Activated CD8-positive, alpha-beta memory T cell treated with anti-CD3 and anti-CD28 coated beads, Interleukin-2, amount 10 ng/mL, durations not matched to agents 7 days and 5 days (primary cell): ENCODE data around the gene CAMK2A. TPM values are rescaled to one million over a fixed set of nuclear protein-coding genes. Genes with fewer than 3 reads are reported as not detected.

Source experiments
- ATAC-seq: fragments of 150-1000 bp; cut with Tn5 transposase; one replicate; pipeline ENCODE4 v1.10.0; 2021; ENCODE audit warnings: moderate library complexity
- CTCF ChIA-PET: fragments of 350-600 bp; sonication (Branson Sonifier 250); formaldehyde crosslinking; loops from one replicate; lab custom pipeline; 2021; ENCODE audit warnings: antibody characterized with exemption; lab: Charles Lee
- DNase-seq: peaks from one replicate; pipeline ENCODE4 v3.0.0-alpha.2; 2020
- H3K27ac Mint-ChIP-seq: one replicate; pipeline ENCODE4 v1.8.0; 2021; ENCODE audit warnings: mild to moderate bottlenecking, mixed read lengths
- H3K27me3 Mint-ChIP-seq: one replicate; pipeline ENCODE4 v1.8.0; 2021; ENCODE audit warnings: mixed read lengths
- H3K36me3 Mint-ChIP-seq: one replicate; pipeline ENCODE4 v1.8.0; 2021; ENCODE audit warnings: mild to moderate bottlenecking, mixed read lengths
- H3K4me1 Mint-ChIP-seq: one replicate; pipeline ENCODE4 v1.8.0; 2021; ENCODE audit warnings: mixed read lengths
- H3K4me3 Mint-ChIP-seq: one replicate; pipeline ENCODE4 v1.8.0; 2021; ENCODE audit warnings: mild to moderate bottlenecking, moderate library complexity, mixed read lengths
- H3K9me3 Mint-ChIP-seq: one replicate; pipeline ENCODE4 v1.8.0; 2022; ENCODE audit warnings: low read depth, mixed read lengths
- total RNA-seq, 2 experiments: library from RNA; stranded (reverse); gene quantifications; one replicate each; pipeline ENCODE4 v1.2.3, GENCODE V29; 2021

Gene CAMK2A
- total RNA-seq, 2 experiments from 2014 or later = not detected

GRCh38 chr5:150293091-150293941 is 3.7 kb upstream of the CAMK2A start:
- H3K4me3 Mint-ChIP-seq = no peak overlapping the region
- DNase-seq = no peak
- no peak for ATAC-seq
- CTCF ChIA-PET = no interaction called here
- no peaks in the 10 kb centered on the region for H3K36me3 Mint-ChIP-seq
- no peaks in the 10 kb centered on the region for H3K9me3 Mint-ChIP-seq
- H3K27ac Mint-ChIP-seq = no peak overlapping the region
- no peaks in the 10 kb centered on the region for H3K4me1 Mint-ChIP-seq
- peaks cover 15% of the 10 kb centered on the region for H3K27me3 Mint-ChIP-seq

DNA sequence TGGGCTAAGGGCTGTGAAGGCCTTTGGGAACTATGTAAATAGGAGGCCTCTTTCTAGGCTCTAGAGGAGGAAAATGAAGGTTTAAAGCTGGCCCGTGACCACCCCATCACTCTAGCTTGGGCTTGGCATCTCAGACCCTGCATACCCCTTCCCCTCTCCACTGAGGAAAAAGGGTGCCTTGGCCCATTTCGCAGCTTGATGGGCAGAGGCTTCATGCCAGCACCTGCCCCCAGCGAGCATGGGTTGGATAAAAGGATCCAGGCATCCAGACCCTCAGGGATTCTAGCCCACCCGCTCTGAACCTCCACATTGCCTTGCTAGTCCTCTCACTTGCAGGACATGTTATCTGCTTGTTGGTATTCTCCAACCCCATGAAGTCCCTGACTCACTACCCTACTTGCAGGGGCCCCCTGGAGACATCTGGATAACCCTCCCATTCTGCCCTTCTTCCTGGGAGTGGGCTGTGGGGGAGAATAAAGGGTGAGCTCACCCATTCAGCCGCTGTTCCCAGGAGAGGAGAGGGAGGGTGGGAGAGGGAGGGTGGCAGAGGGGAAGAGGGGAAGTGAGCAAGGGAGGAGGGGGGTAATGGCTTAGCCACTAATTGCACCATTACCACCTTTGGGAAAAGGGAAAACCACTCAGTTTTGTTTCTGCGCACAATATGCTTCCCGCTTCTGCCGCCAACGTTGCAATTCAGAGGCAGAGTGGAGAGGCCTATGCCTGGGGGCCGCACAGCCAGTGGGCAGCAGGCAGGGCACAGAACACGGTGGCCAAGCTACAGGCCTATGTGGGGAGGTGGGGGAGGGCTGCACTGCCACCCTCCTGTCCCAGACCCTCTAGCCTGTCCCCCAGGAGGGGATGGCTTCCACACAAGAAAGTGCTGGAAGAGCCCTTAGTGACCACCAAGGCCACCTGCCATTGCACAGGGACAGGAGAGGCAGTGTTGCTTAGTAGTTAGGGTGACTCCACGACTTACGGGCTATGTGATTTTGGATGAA is 2.1 kb upstream of the CAMK2A start:
- Mint-ChIP-seq H3K27ac (no peak overlapping the region), H3K27me3 (peaks cover 16% of the 10 kb centered on the region), H3K36me3 (no peaks in the 10 kb centered on the region), H3K9me3 (no peaks in the 10 kb centered on the region), H3K4me1 (no peaks in the 10 kb centered on the region), H3K4me3 (no peak overlapping the region)
- ATAC-seq = no peak
- DNase-seq = no peak
- CTCF ChIA-PET = no interaction called here

GRCh38 chr5:150288791-150289190 is 782 bp downstream of the CAMK2A start:
- peaks cover 17% of the 10 kb centered on the region for H3K27me3 Mint-ChIP-seq
- H3K4me1 Mint-ChIP-seq = no peaks in the 10 kb centered on the region
- no peak overlapping the region for H3K27ac Mint-ChIP-seq
- H3K9me3 Mint-ChIP-seq = no peaks in the 10 kb centered on the region
- H3K36me3 Mint-ChIP-seq = no peaks in the 10 kb centered on the region
- no peak for DNase-seq
- H3K4me3 Mint-ChIP-seq = no peak overlapping the region
- CTCF ChIA-PET = no interaction called here
- ATAC-seq = no peak

DNA sequence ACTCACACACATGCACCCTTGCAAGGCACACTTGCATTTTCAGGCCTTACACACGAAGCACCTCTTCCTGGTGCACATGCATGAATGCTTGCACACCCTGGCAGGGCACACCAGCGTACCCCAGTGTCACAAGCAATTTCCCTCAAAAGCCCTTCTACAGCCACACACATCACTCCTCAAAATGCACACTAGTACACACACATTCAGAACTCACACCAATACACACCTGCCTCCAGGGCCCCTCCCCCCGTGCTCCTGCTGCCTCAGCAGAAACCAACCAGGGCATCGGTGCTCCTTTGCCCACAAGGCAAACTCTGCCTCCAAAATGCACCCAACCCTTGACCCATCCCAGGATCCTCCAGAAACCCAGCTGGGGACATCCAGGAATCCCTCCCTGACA is 1.2 kb downstream of the CAMK2A start:
- no peaks in the 10 kb centered on the region for H3K4me1 Mint-ChIP-seq
- CTCF ChIA-PET = interaction anchor here (2.0 kb wide), 1 partner anchor 61 kb away, joined by 6 read pairs; no protein-coding TSS in a partner anchor
- no peak overlapping the region for H3K4me3 Mint-ChIP-seq
- ATAC-seq = no peak
- no peaks in the 10 kb centered on the region for H3K9me3 Mint-ChIP-seq
- H3K27ac Mint-ChIP-seq = no peak overlapping the region
- peaks cover 19% of the 10 kb centered on the region for H3K27me3 Mint-ChIP-seq
- H3K36me3 Mint-ChIP-seq = no peaks in the 10 kb centered on the region
- DNase-seq = no peak

DNA sequence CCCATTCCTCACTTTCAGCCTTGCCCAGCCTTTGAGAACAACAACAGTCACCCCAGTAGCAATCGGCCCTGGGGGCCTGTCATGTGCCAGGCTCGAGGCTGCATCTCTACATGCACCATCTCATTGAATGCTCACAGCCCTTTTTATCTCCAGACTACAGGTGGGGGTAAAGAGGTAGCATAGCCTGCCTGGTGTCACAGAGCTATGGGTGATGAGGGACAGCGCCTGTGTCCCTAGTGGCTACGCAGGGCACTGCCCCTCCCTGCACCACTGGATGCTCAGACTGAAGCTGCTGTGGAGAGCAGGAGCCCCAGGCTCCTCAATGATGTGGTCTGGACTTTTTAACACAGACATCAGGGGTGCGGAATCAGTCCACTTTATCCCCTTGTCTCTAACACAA is 2.8 kb downstream of the CAMK2A start:
- ATAC-seq (peak; percentile 52), DNase-seq (no peak)
- no peak overlapping the region for H3K27ac Mint-ChIP-seq
- no peaks in the 10 kb centered on the region for H3K36me3 Mint-ChIP-seq
- no peaks in the 10 kb centered on the region for H3K9me3 Mint-ChIP-seq
- CTCF ChIA-PET = interaction anchor here (2.0 kb wide), 1 partner anchor 63 kb away, joined by 6 read pairs; no protein-coding TSS in a partner anchor
- peaks cover 17% of the 10 kb centered on the region for H3K27me3 Mint-ChIP-seq
- H3K4me1 Mint-ChIP-seq = no peaks in the 10 kb centered on the region
- no peak overlapping the region for H3K4me3 Mint-ChIP-seq

GRCh38 chr5:150285114-150285513 is 4.5 kb downstream of the CAMK2A start:
- no peak overlapping the region for H3K27ac Mint-ChIP-seq
- no peaks in the 10 kb centered on the region for H3K36me3 Mint-ChIP-seq
- H3K4me1 Mint-ChIP-seq = no peaks in the 10 kb centered on the region
- CTCF ChIA-PET = no interaction called here
- DNase-seq (no peak), ATAC-seq (no peak)
- H3K9me3 Mint-ChIP-seq = no peaks in the 10 kb centered on the region
- H3K4me3 Mint-ChIP-seq = no peak overlapping the region
- peaks cover 25% of the 10 kb centered on the region for H3K27me3 Mint-ChIP-seq

- Mint-ChIP-seq H3K36me3 (no peaks in the 10 kb centered on the region), H3K4me3 (no peak overlapping the region), H3K27me3 (peaks cover 24% of the 10 kb centered on the region), H3K4me1 (no peaks in the 10 kb centered on the region), H3K9me3 (no peaks in the 10 kb centered on the region), H3K27ac (no peak overlapping the region)
- no peak for DNase-seq
- CTCF ChIA-PET = no interaction called here
- ATAC-seq = no peak
These were observed 5.3 kb downstream of the CAMK2A start for GRCh38 chr5:150284311-150284710.

GRCh38 chr5:150283904-150284303 is 5.7 kb downstream of the CAMK2A start:
- no peaks in the 10 kb centered on the region for H3K9me3 Mint-ChIP-seq
- H3K27me3 Mint-ChIP-seq = peaks cover 24% of the 10 kb centered on the region
- H3K4me3 Mint-ChIP-seq = no peak overlapping the region
- H3K4me1 Mint-ChIP-seq = no peaks in the 10 kb centered on the region
- H3K36me3 Mint-ChIP-seq = no peaks in the 10 kb centered on the region
- CTCF ChIA-PET = no interaction called here
- DNase-seq = no peak
- ATAC-seq = no peak
- H3K27ac Mint-ChIP-seq = no peak overlapping the region

DNA sequence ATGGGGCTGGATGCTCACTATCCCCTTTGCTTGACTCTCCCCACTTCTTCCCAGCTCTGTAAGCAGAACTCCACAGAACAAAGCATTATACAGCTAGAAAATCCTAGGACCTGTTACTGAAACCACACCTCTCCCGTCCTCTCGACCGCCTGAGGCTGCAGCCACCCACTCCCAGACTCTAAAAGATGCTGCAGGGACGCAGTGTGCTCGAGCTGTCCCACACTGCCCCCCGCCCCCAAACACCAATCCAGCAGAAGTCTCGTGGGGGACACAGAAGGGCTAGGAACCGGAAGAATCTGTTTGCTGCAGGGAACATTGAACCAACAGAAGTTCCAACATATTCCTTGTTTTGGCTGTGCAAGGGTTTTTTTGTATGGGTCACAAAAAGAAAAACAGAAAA is 7.6 kb downstream of the CAMK2A start:
- H3K4me3 Mint-ChIP-seq = no peak overlapping the region
- CTCF ChIA-PET = no interaction called here

DNA sequence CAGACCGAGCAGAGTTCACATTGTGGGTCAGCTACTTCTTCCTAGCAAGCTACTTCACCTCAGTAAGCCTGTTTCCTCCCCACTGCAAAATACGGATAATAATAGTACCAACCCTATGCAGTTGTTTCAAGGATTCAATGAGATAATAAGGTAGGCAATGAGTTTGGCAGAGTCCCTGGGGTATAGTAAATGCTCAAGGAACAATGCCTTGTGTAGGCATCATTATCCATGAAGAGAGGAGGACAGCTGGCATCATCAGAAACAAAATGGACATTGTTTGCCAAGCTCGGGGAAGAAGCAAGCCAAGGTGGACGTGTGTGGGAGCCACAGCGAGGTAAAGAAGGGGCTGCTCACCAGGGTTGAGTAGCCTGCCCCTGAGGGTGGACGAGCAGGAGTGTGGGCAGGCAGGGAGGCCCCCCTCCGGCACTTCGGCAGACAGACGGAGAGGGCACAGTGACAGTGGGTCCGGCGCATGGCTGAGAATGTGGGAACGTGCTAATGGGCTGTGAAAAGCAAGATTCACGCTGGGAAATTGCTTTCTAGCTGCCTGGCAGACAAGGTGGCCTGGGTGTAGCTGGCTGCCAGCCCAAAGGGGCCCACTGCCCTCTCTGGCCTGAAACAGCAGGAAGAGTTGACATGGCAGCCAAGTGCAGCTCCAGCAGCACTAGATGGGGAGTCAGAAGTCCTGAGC is 10.1 kb downstream of the CAMK2A start:
- H3K4me3 Mint-ChIP-seq = no peak overlapping the region
- CTCF ChIA-PET = no interaction called here
- H3K27ac Mint-ChIP-seq = no peak overlapping the region
- H3K36me3 Mint-ChIP-seq = no peaks in the 10 kb centered on the region
- no peaks in the 10 kb centered on the region for H3K9me3 Mint-ChIP-seq
- ATAC-seq (no peak), DNase-seq (no peak)
- no peaks in the 10 kb centered on the region for H3K4me1 Mint-ChIP-seq
- peaks cover 30% of the 10 kb centered on the region for H3K27me3 Mint-ChIP-seq

More for the DNA sequence above, 7.6 kb downstream of the CAMK2A start:
- ATAC-seq = no peak
- H3K27me3 Mint-ChIP-seq = peaks cover 24% of the 10 kb centered on the region
- H3K27ac Mint-ChIP-seq = no peak overlapping the region
- H3K4me1 Mint-ChIP-seq = no peaks in the 10 kb centered on the region
- H3K36me3 Mint-ChIP-seq = no peaks in the 10 kb centered on the region
- no peaks in the 10 kb centered on the region for H3K9me3 Mint-ChIP-seq
- DNase-seq = no peak

DNA sequence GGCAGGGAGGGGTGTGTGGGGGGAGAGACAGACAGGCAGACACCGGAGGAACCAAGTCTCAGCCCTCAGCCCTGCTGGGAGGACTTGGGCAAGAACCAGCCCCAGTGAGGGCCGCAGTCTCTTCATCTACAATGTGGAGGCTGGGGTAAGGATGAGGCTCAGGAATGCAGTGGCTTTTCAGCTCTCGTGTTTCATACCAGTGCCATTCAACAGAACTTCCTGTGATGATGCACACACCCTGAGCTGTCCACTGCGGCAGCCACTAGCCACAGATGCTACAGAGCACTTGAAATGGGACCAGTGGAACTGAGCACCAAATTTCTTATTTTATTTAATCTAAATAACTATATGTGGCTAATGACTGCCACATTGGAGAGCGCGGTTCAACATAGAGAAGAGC is 10.7 kb downstream of the CAMK2A start:
- no peaks in the 10 kb centered on the region for H3K4me1 Mint-ChIP-seq
- H3K4me3 Mint-ChIP-seq = no peak overlapping the region
- CTCF ChIA-PET = no interaction called here
- DNase-seq = no peak
- ATAC-seq = no peak
- no peak overlapping the region for H3K27ac Mint-ChIP-seq
- no peaks in the 10 kb centered on the region for H3K36me3 Mint-ChIP-seq
- H3K27me3 Mint-ChIP-seq = peaks cover 30% of the 10 kb centered on the region
- no peaks in the 10 kb centered on the region for H3K9me3 Mint-ChIP-seq

DNA sequence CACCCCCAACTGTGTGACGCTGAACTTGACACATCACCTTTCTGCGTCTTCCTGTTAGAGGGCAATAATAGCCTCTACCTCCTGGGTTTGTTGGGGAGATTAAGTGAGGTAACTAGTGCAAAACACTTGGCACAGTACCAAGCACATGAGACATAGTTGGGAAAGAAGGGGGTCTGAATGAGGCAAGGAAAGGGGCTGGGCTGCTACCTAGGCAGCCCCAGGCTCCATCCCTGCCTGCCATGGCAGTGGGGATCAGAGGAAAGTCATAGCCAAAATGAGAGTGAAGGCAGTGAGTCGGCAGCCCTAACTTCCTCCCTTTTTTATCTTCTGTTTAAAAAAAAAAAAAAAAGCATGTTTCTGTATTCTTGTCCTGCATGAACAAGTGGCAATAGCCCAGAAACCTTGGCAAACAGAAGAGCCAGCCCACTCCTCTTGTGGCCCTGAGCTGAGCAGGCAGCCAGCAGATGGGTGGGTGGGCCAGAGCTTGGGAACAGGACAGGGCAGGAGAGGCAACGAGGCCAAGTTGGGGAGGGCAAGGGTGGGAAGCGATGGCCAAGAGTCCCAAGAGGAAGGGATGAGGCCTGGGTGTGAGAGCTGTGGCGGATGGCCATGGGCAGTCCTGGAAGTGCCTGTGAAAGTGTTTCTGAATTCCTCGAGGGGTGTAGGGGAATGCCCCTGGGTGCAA is 11.4 kb downstream of the CAMK2A start:
- H3K4me1 Mint-ChIP-seq = no peaks in the 10 kb centered on the region
- H3K9me3 Mint-ChIP-seq = no peaks in the 10 kb centered on the region
- H3K27ac Mint-ChIP-seq = no peak overlapping the region
- H3K4me3 Mint-ChIP-seq = no peak overlapping the region
- DNase-seq (no peak), ATAC-seq (no peak)
- CTCF ChIA-PET = no interaction called here
- H3K27me3 Mint-ChIP-seq = peaks cover 27% of the 10 kb centered on the region
- H3K36me3 Mint-ChIP-seq = no peaks in the 10 kb centered on the region

DNA sequence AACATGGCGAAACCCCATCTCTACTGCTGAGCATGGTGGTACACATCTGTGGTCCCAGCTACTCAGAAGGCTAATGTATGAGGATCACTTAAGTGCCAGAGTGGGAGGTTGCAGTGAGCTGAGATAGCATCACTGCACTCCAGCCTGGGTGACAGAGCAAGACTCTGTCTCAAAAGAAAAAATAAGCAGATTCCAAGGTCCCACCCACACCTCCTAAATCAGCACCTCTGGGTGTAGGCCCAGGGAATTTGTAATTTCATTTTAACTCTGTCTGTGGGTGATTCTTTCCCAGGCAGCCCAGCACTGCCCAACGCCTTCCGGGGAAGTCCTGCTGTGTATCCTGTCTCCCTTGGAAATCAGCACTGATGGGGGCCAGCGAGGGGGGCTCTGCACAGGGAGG is 12.5 kb downstream of the CAMK2A start:
- DNase-seq (no peak), ATAC-seq (no peak)
- H3K4me3 Mint-ChIP-seq = no peak overlapping the region
- peaks cover 31% of the 10 kb centered on the region for H3K27me3 Mint-ChIP-seq
- H3K9me3 Mint-ChIP-seq = no peaks in the 10 kb centered on the region
- H3K36me3 Mint-ChIP-seq = no peaks in the 10 kb centered on the region
- CTCF ChIA-PET = no interaction called here
- no peaks in the 10 kb centered on the region for H3K4me1 Mint-ChIP-seq
- H3K27ac Mint-ChIP-seq = no peak overlapping the region
